ENCODE measurements around the gene MAOA.

The MAOA gene

DNA sequence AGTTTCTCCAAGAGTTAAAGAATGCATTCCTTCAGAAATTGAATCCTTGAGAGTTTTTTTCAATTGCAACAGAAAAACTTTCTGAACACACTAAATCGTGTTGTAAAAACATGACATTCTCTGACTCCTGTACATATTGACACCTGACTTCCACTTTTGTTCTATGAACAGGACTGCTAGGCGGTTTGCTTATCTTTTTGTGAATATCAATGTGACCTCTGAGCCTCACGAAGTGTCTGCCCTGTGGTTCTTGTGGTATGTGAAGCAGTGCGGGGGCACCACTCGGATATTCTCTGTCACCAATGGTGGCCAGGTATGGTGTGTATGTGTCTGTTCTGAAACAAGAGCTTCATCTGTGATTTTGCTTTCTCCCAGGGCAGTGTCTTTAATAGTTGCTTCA lies 71.9 kb downstream of the MAOA start:
- TF ChIP-seq CTCF (IDR thresholded peaks at IDR 0.05; ENCODE audit: insufficient read depth, missing control alignments), result no peak
- DNase-seq (ENCODE audit: insufficient read length, low spot score) (no peak), FAIRE-seq (no peak)

DNA sequence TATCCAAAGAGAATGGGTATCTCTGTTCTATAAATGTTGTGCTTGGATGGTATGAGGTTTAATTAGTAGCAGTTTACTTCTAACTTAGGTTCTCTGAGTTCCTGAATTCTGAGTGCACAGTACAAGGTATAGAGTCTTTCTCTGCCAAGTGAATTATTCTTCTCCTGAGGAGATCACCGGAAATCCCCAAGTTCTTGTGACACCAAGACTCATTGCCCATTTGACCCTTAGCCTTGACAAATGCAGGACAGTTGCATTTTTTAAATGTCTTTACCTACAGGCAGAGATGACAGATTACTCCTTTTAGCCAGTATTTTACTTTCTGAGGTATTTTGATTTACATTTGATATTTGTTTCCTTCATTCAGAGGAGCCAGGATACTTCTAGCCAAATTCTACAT lies 72.9 kb downstream of the MAOA start:
- FAIRE-seq (no peak), DNase-seq (ENCODE audit: insufficient read length, low spot score) (no peak)
- TF ChIP-seq CTCF (IDR thresholded peaks at IDR 0.05; ENCODE audit: insufficient read depth, missing control alignments), result no peak

- TF ChIP-seq CTCF (IDR thresholded peaks at IDR 0.05; ENCODE audit: insufficient read depth, missing control alignments), result no peak
- DNase-seq (ENCODE audit: insufficient read length, low spot score), result no peak
- no peak for FAIRE-seq
Observed at GRCh38 chrX:43731086-43731485, 75.0 kb downstream of the MAOA start.

- FAIRE-seq (no peak), DNase-seq (ENCODE audit: insufficient read length, low spot score) (no peak)
- TF ChIP-seq CTCF (IDR thresholded peaks at IDR 0.05; ENCODE audit: insufficient read depth, missing control alignments), result no peak
Observed at GRCh38 chrX:43733699-43734098, 77.6 kb downstream of the MAOA start.

GRCh38 chrX:43734444-43734843 lies 78.3 kb downstream of the MAOA start:
- DNase-seq (ENCODE audit: insufficient read length, low spot score) (no peak), FAIRE-seq (no peak)
- no peak for TF ChIP-seq CTCF (IDR thresholded peaks at IDR 0.05; ENCODE audit: insufficient read depth, missing control alignments)

DNA sequence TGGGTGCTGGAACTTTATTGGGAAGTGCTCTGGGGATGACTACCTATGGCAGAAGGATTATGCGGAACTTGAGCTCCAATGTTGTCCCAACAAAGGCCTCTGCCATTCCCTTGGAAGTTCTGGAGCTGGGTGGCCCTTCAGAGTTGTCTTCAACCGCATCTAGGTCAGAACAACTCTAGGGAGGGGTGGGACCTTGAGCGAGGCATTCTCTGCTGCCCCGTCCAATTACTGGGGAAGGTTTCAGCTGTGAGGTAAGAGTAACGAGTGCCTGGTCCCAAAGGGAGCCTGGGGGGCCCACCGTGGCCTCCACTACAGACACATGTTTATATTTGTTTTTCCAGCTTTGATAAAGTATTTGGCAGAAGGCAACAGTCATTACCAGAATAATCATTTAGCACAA lies 79.4 kb downstream of the MAOA start:
- no peak for TF ChIP-seq CTCF (IDR thresholded peaks at IDR 0.05; ENCODE audit: insufficient read depth, missing control alignments)
- DNase-seq (ENCODE audit: insufficient read length, low spot score), result no peak
- no peak for FAIRE-seq

DNA sequence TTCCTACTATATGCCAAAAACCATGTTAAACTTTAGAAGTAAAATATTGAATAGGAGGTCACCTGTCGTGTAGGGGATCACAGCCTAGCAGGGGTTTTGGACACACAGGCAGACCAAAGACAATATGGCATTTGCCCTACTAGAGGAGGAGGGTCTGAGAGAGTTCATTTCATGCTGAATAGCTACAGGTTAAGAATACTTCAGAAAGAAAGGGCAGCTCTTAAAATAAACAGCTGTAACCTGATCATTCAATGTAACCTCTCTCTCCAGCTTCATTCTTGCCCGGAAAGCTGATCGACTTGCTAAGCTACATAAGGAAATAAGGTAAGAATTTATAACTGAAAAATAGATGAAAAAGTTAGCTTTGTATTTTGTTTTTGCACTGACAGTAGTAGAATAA lies 79.9 kb downstream of the MAOA start:
- DNase-seq (ENCODE audit: insufficient read length, low spot score), result no peak
- no peak for TF ChIP-seq CTCF (IDR thresholded peaks at IDR 0.05; ENCODE audit: insufficient read depth, missing control alignments)
- FAIRE-seq, result no peak
